ENCODE results near the gene PHF20.
"Not testable (repeated sequence)": the region's sequence is repeated elsewhere in the genome, so short reads cannot be mapped to it uniquely, and the experiment has no call there.

The PHF20 gene

GRCh38 chr20:35887393-35888064 lies 115.7 kb downstream of the PHF20 start:
- H3K4me3 ChIP-seq (ENCODE audit: low read depth, low read length), result no peak overlapping the region
- no peak for TF ChIP-seq CTCF (IDR thresholded peaks at IDR 0.05; ENCODE audit: low read depth, low read length)
- no peaks in the 10 kb centered on the region for H3K27me3 ChIP-seq (ENCODE audit: insufficient read depth, low read depth, severe bottlenecking)
- H3K36me3 ChIP-seq, result peaks cover 13% of the 10 kb centered on the region
- H3K9me3 ChIP-seq (ENCODE audit: severe bottlenecking), result no peaks in the 10 kb centered on the region
- no peak overlapping the region for H3K27ac ChIP-seq
- DNase-seq, result no peak

- peaks cover 13% of the 10 kb centered on the region for H3K36me3 ChIP-seq
- DNase-seq, result no peak
- TF ChIP-seq CTCF (IDR thresholded peaks at IDR 0.05; ENCODE audit: low read depth, low read length), result no peak
Measured at GRCh38 chr20:35888657-35889056, 116.8 kb downstream of the PHF20 start.

GRCh38 chr20:35891375-35891774 lies 119.6 kb downstream of the PHF20 start:
- Histone ChIP-seq H3K27ac (no peak overlapping the region), H3K9me3 (ENCODE audit: severe bottlenecking) (no peaks in the 10 kb centered on the region), H3K27me3 (ENCODE audit: insufficient read depth, low read depth, severe bottlenecking) (no peaks in the 10 kb centered on the region), H3K4me3 (ENCODE audit: low read depth, low read length) (no peak overlapping the region), H3K36me3 (peaks cover 21% of the 10 kb centered on the region)
- no peak for TF ChIP-seq CTCF (IDR thresholded peaks at IDR 0.05; ENCODE audit: low read depth, low read length)
- DNase-seq, result no peak

More at GRCh38 chr20:35888657-35889056, 116.8 kb downstream of the PHF20 start:
- Histone ChIP-seq H3K4me3 (ENCODE audit: low read depth, low read length) (no peak overlapping the region), H3K9me3 (ENCODE audit: severe bottlenecking) (no peaks in the 10 kb centered on the region), H3K27me3 (ENCODE audit: insufficient read depth, low read depth, severe bottlenecking) (no peaks in the 10 kb centered on the region), H3K27ac (no peak overlapping the region)

- peaks cover 17% of the 10 kb centered on the region for H3K36me3 ChIP-seq
- H3K27ac ChIP-seq, result no peak overlapping the region
- DNase-seq, result no peak
- no peak for TF ChIP-seq CTCF (IDR thresholded peaks at IDR 0.05; ENCODE audit: low read depth, low read length)
- no peaks in the 10 kb centered on the region for H3K9me3 ChIP-seq (ENCODE audit: severe bottlenecking)
- no peak overlapping the region for H3K4me3 ChIP-seq (ENCODE audit: low read depth, low read length)
- no peaks in the 10 kb centered on the region for H3K27me3 ChIP-seq (ENCODE audit: insufficient read depth, low read depth, severe bottlenecking)
Measured at GRCh38 chr20:35892871-35893270, 121.1 kb downstream of the PHF20 start.

GRCh38 chr20:35893942-35894341 lies 122.1 kb downstream of the PHF20 start:
- TF ChIP-seq CTCF (IDR thresholded peaks at IDR 0.05; ENCODE audit: low read depth, low read length), result no peak
- peaks cover 20% of the 10 kb centered on the region for H3K36me3 ChIP-seq
- no peak overlapping the region for H3K4me3 ChIP-seq (ENCODE audit: low read depth, low read length)
- no peaks in the 10 kb centered on the region for H3K27me3 ChIP-seq (ENCODE audit: insufficient read depth, low read depth, severe bottlenecking)
- no peak for DNase-seq
- H3K27ac ChIP-seq, result no peak overlapping the region
- H3K9me3 ChIP-seq (ENCODE audit: severe bottlenecking), result no peaks in the 10 kb centered on the region

GRCh38 chr20:35895516-35895915 lies 123.7 kb downstream of the PHF20 start:
- not testable (repeated sequence) for H3K27ac ChIP-seq; DNase-seq; H3K4me3 ChIP-seq (ENCODE audit: low read depth, low read length); H3K9me3 ChIP-seq (ENCODE audit: severe bottlenecking); H3K27me3 ChIP-seq (ENCODE audit: insufficient read depth, low read depth, severe bottlenecking)
- H3K36me3 ChIP-seq, result peaks cover 26% of the 10 kb centered on the region
